ENCODE data around the gene REV3L.

REV3L gene

GRCh38 chr6:111482959-111483735 lies at the start of gene REV3L:
REV3L (minus strand) TSS chr6:111483218; CDS start chr6:111482888, 330 bp downstream.
- peak; percentile 73 for DNase-seq (ENCODE audit: low read depth, low spot score)
- Histone ChIP-seq H3K4me3 (peak within 1 kb of the TSS; percentile 97), H3K9me3 (ENCODE audit: low read depth, low read length) (no peaks in the 10 kb centered on the region), H3K36me3 (ENCODE audit: insufficient read depth, low read length) (peaks cover 18% of the 10 kb centered on the region), H3K27ac (peak within 1 kb of the TSS; percentile 94), H3K9ac (ENCODE audit: insufficient read length) (peak within 1 kb of the TSS; percentile 88)
- TF ChIP-seq EZH2 (IDR thresholded peaks at IDR 0.05) (no peak), POLR2AphosphoS5 (IDR thresholded peaks at IDR 0.05; ENCODE audit: borderline replicate concordance, low read depth, low read length) (peak; percentile 80)

GRCh38 chr6:111531185-111531584 lies 48.2 kb upstream of the REV3L start:
- H3K36me3 ChIP-seq (ENCODE audit: insufficient read depth, low read length) = no peaks in the 10 kb centered on the region
- no peak for TF ChIP-seq EZH2 (IDR thresholded peaks at IDR 0.05)
- TF ChIP-seq POLR2AphosphoS5 (IDR thresholded peaks at IDR 0.05; ENCODE audit: borderline replicate concordance, low read depth, low read length) = no peak
- H3K27ac ChIP-seq = no peak overlapping the region
- H3K9me3 ChIP-seq (ENCODE audit: low read depth, low read length) = no peaks in the 10 kb centered on the region
- no peak overlapping the region for H3K9ac ChIP-seq (ENCODE audit: insufficient read length)
- no peak for DNase-seq (ENCODE audit: low read depth, low spot score)
- no peak overlapping the region for H3K4me3 ChIP-seq

GRCh38 chr6:111530667-111531066 lies 47.6 kb upstream of the REV3L start:
- Histone ChIP-seq H3K36me3 (ENCODE audit: insufficient read depth, low read length) (no peaks in the 10 kb centered on the region), H3K9me3 (ENCODE audit: low read depth, low read length) (no peaks in the 10 kb centered on the region), H3K4me3 (no peak overlapping the region), H3K27ac (peak overlapping the region; percentile 14; the same call in 1 of the 2 replicates), H3K9ac (ENCODE audit: insufficient read length) (no peak overlapping the region)
- no peak for DNase-seq (ENCODE audit: low read depth, low spot score)
- TF ChIP-seq POLR2AphosphoS5 (IDR thresholded peaks at IDR 0.05; ENCODE audit: borderline replicate concordance, low read depth, low read length) = no peak
- TF ChIP-seq EZH2 (IDR thresholded peaks at IDR 0.05) = no peak
- no peak for TF ChIP-seq FOXP2 (optimal IDR thresholded peaks at IDR 0.05; ENCODE audit: control extremely low read depth, extremely low read length, insufficient read depth)

GRCh38 chr6:111530218-111530617 lies 47.2 kb upstream of the REV3L start:
- DNase-seq (ENCODE audit: low read depth, low spot score) = no peak
- no peak for TF ChIP-seq EZH2 (IDR thresholded peaks at IDR 0.05)
- no peak for TF ChIP-seq POLR2AphosphoS5 (IDR thresholded peaks at IDR 0.05; ENCODE audit: borderline replicate concordance, low read depth, low read length)
- no peak for TF ChIP-seq FOXP2 (optimal IDR thresholded peaks at IDR 0.05; ENCODE audit: control extremely low read depth, extremely low read length, insufficient read depth)
- Histone ChIP-seq H3K36me3 (ENCODE audit: insufficient read depth, low read length) (no peaks in the 10 kb centered on the region), H3K9me3 (ENCODE audit: low read depth, low read length) (no peaks in the 10 kb centered on the region), H3K27ac (peak overlapping the region; percentile 74), H3K9ac (ENCODE audit: insufficient read length) (no peak overlapping the region), H3K4me3 (no peak overlapping the region)

- no peak overlapping the region for H3K4me3 ChIP-seq
- H3K9ac ChIP-seq (ENCODE audit: insufficient read length) = no peak overlapping the region
- H3K36me3 ChIP-seq (ENCODE audit: insufficient read depth, low read length) = 0 out of 2 replicates have a peak, but pooled peaks cover 2% of the 10 kb centered on the region
- no peak for DNase-seq (ENCODE audit: low read depth, low spot score)
- TF ChIP-seq FOXP2 (optimal IDR thresholded peaks at IDR 0.05; ENCODE audit: control extremely low read depth, extremely low read length, insufficient read depth) = no peak
- TF ChIP-seq POLR2AphosphoS5 (IDR thresholded peaks at IDR 0.05; ENCODE audit: borderline replicate concordance, low read depth, low read length) = no peak
- TF ChIP-seq EZH2 (IDR thresholded peaks at IDR 0.05) = no peak
- no peak overlapping the region for H3K27ac ChIP-seq
- H3K9me3 ChIP-seq (ENCODE audit: low read depth, low read length) = no peaks in the 10 kb centered on the region
Measured at GRCh38 chr6:111527367-111527766, 44.3 kb upstream of the REV3L start.

- peak overlapping the region; percentile 97 for H3K27ac ChIP-seq
- H3K36me3 ChIP-seq (ENCODE audit: insufficient read depth, low read length) = peaks cover 14% of the 10 kb centered on the region; the same call in 1 of the 2 replicates
- DNase-seq (ENCODE audit: low read depth, low spot score) = no peak
- no peak for TF ChIP-seq POLR2AphosphoS5 (IDR thresholded peaks at IDR 0.05; ENCODE audit: borderline replicate concordance, low read depth, low read length)
- no peak for TF ChIP-seq FOXP2 (optimal IDR thresholded peaks at IDR 0.05; ENCODE audit: control extremely low read depth, extremely low read length, insufficient read depth)
- TF ChIP-seq EZH2 (IDR thresholded peaks at IDR 0.05) = no peak
- peaks cover 4% of the 10 kb centered on the region; the same call in 1 of the 2 replicates for H3K9me3 ChIP-seq (ENCODE audit: low read depth, low read length)
- peak overlapping the region; percentile 64 for H3K9ac ChIP-seq (ENCODE audit: insufficient read length)
- peak overlapping the region; percentile 64 for H3K4me3 ChIP-seq
Measured at GRCh38 chr6:111524735-111525134, 41.7 kb upstream of the REV3L start.

GRCh38 chr6:111524252-111524651 lies 41.2 kb upstream of the REV3L start:
- Histone ChIP-seq H3K9me3 (ENCODE audit: low read depth, low read length) (peaks cover 4% of the 10 kb centered on the region; the same call in 1 of the 2 replicates), H3K27ac (peak overlapping the region; percentile 97), H3K36me3 (ENCODE audit: insufficient read depth, low read length) (peaks cover 14% of the 10 kb centered on the region; the same call in 1 of the 2 replicates), H3K9ac (ENCODE audit: insufficient read length) (peak overlapping the region; percentile 64), H3K4me3 (peak overlapping the region; percentile 64; the same call in 1 of the 2 replicates)
- TF ChIP-seq POLR2AphosphoS5 (IDR thresholded peaks at IDR 0.05; ENCODE audit: borderline replicate concordance, low read depth, low read length) (no peak), FOXP2 (optimal IDR thresholded peaks at IDR 0.05; ENCODE audit: control extremely low read depth, extremely low read length, insufficient read depth) (no peak), EZH2 (IDR thresholded peaks at IDR 0.05) (no peak)
- no peak for DNase-seq (ENCODE audit: low read depth, low spot score)

- H3K27ac ChIP-seq = peak overlapping the region; percentile 97
- H3K36me3 ChIP-seq (ENCODE audit: insufficient read depth, low read length) = peaks cover 14% of the 10 kb centered on the region; the same call in 1 of the 2 replicates
- H3K9me3 ChIP-seq (ENCODE audit: low read depth, low read length) = peaks cover 4% of the 10 kb centered on the region; the same call in 1 of the 2 replicates
- no peak for TF ChIP-seq EZH2 (IDR thresholded peaks at IDR 0.05)
- TF ChIP-seq POLR2AphosphoS5 (IDR thresholded peaks at IDR 0.05; ENCODE audit: borderline replicate concordance, low read depth, low read length) = no peak
- TF ChIP-seq FOXP2 (optimal IDR thresholded peaks at IDR 0.05; ENCODE audit: control extremely low read depth, extremely low read length, insufficient read depth) = no peak
- H3K9ac ChIP-seq (ENCODE audit: insufficient read length) = peak overlapping the region; percentile 61
- DNase-seq (ENCODE audit: low read depth, low spot score) = no peak
- peak overlapping the region; percentile 33 for H3K4me3 ChIP-seq
Measured at GRCh38 chr6:111523484-111524167, 40.6 kb upstream of the REV3L start.

All from SK-N-MC (cell line).